GM23338 (cell line): ENCODE measurements around the gene DNAI7.

ENCODE experiments used
- CREB1 ChIP-seq: fragments of 250-450 bp; sonication (Bioruptor Pico); IDR thresholded peaks from 2 replicates; pipeline ENCODE4 v1.5.0; 2020; ENCODE audit warnings: low read depth, mild to moderate bottlenecking, moderate library complexity
- EZH2 ChIP-seq: fragments of 200-600 bp; sonication (generic); IDR thresholded peaks from one replicate; pipeline ENCODE4 v1.8.0; 2017; ENCODE audit warnings: antibody characterized with exemption, mild to moderate bottlenecking, low read depth; ENCODE audit not compliant: unreplicated experiment
- EZH2phosphoT487 ChIP-seq: fragments of 200-600 bp; sonication (generic); IDR thresholded peaks from one replicate; pipeline ENCODE4 v1.8.1; 2018; ENCODE audit warnings: antibody characterized with exemption; ENCODE audit not compliant: unreplicated experiment
- JUNB ChIP-seq: IDR thresholded peaks from one replicate; pipeline ENCODE4 v1.6.1; 2016; ENCODE audit warnings: antibody characterized with exemption; ENCODE audit not compliant: unreplicated experiment
- POLR2AphosphoS5 ChIP-seq: IDR thresholded peaks from 2 replicates; pipeline ENCODE4 v1.6.1; 2016; ENCODE audit warnings: antibody characterized with exemption, low read depth
- STAT1 ChIP-seq: IDR thresholded peaks from one replicate; pipeline ENCODE4 v1.6.1; 2016; ENCODE audit warnings: antibody characterized with exemption; ENCODE audit not compliant: unreplicated experiment
- ZNF114 ChIP-seq: fragments of 250-450 bp; sonication (Bioruptor Pico); IDR thresholded peaks from 2 replicates; pipeline ENCODE4 v1.5.0; 2020; ENCODE audit warnings: mild to moderate bottlenecking, moderate library complexity
- ZNF331 ChIP-seq: fragments of 250-450 bp; sonication (Bioruptor Pico); IDR thresholded peaks from 2 replicates; pipeline ENCODE4 v1.5.0; 2020; ENCODE audit warnings: low read depth, mild to moderate bottlenecking, moderate library complexity
- TF ChIP-seq, protein P1 (sequence below), 2 experiments: fragments of 200-600 bp in 1 of 2; sonication (generic) in 1 of 2; conservative IDR thresholded peaks; 2 replicates each; pipeline versions ENCODE4 v1.5.1 to v1.6.1; 2016 to 2017; ENCODE audit warnings: antibody characterized with exemption in 2 of 2, low read depth in 2 of 2, mild to moderate bottlenecking in 2 of 2, moderate library complexity in 1 of 2
- TF ChIP-seq, protein P2 (sequence below): IDR thresholded peaks from 2 replicates; pipeline ENCODE4 v1.6.1; 2016; ENCODE audit warnings: antibody characterized with exemption
- TF ChIP-seq, protein P3 (sequence below): IDR thresholded peaks from one replicate; pipeline ENCODE4 v1.6.1; 2018; ENCODE audit warnings: antibody characterized with exemption; ENCODE audit not compliant: unreplicated experiment

DNA sequence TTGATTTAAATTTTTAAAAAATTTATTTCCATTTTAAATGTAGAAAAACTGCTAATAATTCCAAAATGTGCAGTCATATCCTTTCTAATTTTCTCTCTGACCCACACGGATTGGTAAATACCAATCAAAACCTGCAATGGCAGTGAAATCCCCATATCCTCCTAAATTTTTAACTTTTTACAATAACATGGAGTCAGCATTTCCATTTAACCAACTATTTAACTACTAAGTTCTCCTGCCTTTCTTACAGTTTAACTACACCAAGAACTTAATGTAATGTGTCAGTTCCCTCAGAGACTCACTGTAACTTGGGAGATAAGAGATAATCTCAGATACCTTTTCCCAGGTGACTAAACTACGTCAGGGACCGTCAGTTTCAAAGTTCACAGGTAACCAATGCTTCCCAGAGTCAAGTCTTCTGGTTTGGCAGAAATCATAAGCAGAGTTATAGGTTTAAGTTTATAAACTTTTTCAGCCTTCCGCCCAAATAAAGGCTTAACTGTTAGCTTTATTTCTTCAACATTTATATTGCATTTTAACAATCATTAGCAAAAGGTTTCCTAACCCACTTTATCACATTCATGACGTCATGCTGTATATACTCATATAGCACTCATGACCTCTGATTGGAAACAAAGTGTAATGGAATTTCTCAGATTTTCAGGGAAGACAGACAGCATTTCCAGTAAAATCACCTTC, 48.2 kb upstream of the DNAI7 start:
- TF ChIP-seq, protein P1, sequence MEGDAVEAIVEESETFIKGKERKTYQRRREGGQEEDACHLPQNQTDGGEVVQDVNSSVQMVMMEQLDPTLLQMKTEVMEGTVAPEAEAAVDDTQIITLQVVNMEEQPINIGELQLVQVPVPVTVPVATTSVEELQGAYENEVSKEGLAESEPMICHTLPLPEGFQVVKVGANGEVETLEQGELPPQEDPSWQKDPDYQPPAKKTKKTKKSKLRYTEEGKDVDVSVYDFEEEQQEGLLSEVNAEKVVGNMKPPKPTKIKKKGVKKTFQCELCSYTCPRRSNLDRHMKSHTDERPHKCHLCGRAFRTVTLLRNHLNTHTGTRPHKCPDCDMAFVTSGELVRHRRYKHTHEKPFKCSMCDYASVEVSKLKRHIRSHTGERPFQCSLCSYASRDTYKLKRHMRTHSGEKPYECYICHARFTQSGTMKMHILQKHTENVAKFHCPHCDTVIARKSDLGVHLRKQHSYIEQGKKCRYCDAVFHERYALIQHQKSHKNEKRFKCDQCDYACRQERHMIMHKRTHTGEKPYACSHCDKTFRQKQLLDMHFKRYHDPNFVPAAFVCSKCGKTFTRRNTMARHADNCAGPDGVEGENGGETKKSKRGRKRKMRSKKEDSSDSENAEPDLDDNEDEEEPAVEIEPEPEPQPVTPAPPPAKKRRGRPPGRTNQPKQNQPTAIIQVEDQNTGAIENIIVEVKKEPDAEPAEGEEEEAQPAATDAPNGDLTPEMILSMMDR (conservative IDR thresholded peaks at IDR 0.05; ENCODE audit: low read depth in 2 of 2): no peak
- TF ChIP-seq POLR2AphosphoS5 (no peak), EZH2 (no peak), EZH2phosphoT487 (no peak), STAT1 (no peak), ZNF114 (no peak), CREB1 (CRISPR knock-in tag) (no peak), JUNB (no peak), ZNF331 (CRISPR knock-in tag) (no peak)
- TF ChIP-seq, protein P2, sequence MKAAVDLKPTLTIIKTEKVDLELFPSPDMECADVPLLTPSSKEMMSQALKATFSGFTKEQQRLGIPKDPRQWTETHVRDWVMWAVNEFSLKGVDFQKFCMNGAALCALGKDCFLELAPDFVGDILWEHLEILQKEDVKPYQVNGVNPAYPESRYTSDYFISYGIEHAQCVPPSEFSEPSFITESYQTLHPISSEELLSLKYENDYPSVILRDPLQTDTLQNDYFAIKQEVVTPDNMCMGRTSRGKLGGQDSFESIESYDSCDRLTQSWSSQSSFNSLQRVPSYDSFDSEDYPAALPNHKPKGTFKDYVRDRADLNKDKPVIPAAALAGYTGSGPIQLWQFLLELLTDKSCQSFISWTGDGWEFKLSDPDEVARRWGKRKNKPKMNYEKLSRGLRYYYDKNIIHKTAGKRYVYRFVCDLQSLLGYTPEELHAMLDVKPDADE: no peak
- TF ChIP-seq, protein P3, sequence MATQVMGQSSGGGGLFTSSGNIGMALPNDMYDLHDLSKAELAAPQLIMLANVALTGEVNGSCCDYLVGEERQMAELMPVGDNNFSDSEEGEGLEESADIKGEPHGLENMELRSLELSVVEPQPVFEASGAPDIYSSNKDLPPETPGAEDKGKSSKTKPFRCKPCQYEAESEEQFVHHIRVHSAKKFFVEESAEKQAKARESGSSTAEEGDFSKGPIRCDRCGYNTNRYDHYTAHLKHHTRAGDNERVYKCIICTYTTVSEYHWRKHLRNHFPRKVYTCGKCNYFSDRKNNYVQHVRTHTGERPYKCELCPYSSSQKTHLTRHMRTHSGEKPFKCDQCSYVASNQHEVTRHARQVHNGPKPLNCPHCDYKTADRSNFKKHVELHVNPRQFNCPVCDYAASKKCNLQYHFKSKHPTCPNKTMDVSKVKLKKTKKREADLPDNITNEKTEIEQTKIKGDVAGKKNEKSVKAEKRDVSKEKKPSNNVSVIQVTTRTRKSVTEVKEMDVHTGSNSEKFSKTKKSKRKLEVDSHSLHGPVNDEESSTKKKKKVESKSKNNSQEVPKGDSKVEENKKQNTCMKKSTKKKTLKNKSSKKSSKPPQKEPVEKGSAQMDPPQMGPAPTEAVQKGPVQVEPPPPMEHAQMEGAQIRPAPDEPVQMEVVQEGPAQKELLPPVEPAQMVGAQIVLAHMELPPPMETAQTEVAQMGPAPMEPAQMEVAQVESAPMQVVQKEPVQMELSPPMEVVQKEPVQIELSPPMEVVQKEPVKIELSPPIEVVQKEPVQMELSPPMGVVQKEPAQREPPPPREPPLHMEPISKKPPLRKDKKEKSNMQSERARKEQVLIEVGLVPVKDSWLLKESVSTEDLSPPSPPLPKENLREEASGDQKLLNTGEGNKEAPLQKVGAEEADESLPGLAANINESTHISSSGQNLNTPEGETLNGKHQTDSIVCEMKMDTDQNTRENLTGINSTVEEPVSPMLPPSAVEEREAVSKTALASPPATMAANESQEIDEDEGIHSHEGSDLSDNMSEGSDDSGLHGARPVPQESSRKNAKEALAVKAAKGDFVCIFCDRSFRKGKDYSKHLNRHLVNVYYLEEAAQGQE: no peak
